GM18507 (cell line): Measurements from ENCODE around the gene F13A1.

ENCODE experiments used
- DNase-seq: peaks from one replicate; pipeline ENCODE4 v3.0.0; 2011; ENCODE audit warnings: low read depth; ENCODE audit not compliant: insufficient read length; ENCODE audit errors: extremely low spot score
- FAIRE-seq: peaks from 2 replicates; lab custom pipeline; 2011; peaks lifted over from hg19 to GRCh38; lab: Jason Lieb, UNC

The F13A1 gene

DNA sequence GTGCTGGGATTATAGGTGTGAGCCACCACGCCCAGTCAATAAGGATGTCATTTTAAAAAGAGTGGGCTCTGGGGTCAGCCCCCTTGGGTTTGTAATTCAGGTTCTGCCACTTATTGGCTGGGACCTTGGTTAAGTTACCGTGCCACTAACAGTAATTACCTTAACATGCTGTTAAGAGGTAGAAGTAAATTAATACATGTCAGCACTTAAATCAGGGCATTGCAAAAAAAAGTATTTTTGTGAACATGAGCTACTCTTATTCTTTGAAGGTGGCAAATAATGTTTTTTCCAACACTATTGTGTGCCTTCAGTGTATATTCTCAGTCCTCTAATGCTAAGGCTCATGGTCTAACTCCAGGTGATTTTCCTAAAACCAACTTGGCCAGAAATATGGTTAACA, 109.5 kb downstream of the F13A1 start:
- DNase-seq, result no peak
- FAIRE-seq, result no peak

DNA sequence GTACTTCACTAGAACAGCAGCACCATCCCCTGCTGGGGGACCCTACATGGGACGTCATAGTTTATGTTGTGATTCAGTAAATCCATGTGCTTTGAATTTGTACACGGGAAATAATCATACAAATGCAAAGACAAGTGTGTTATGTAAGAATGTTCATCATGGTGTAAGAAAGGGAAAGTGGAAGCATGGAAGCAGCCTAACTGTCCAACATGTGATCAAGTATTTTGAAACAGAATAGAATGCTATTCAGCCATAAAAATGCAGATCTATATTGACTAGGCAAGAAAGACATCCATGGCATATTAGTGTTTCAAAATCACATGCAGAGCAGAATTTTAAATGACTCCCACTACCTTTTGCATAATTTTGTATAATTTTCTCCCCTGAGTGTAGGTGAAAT, 117.6 kb downstream of the F13A1 start:
- DNase-seq (no peak), FAIRE-seq (no peak)

DNA sequence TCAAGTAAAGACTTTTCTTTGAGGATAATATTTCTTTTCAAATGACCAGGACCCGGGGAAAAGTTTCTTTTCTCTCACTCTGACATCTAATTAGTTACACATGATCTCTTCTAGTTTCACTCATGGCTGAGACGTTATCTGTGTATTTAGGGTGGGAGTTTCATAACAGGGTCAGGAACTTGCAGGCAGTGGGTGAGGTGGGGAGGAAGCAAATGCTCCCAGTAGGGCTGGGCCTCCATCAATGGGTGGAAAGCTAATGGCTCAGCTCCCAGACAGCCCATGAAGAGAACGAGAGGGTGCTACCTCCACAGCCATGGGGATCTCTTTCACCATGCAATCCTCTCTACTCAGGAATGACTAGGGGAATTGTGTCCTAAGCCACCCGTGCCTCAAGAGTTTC, 119.3 kb downstream of the F13A1 start:
- FAIRE-seq (no peak), DNase-seq (no peak)

DNA sequence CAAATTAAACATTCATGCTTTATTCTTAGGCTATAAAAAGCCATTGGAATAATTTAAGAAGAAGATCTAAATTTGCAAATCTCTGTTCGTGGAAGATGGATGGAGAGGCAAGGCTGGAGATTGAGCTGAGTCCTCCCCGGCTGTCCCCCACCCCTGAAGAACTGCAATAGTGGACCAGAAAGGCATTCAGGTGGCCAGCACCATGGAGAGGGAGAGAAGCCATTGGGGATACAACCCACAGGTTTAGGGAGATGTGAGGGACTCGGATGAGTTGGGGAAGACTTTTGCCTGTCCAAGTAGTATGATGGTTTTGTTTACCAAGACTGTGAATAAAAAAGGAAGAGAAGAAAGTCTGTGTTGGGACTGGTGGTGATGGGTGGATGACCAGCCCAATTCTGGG, 120.8 kb downstream of the F13A1 start:
- no peak for FAIRE-seq
- DNase-seq, result no peak

DNA sequence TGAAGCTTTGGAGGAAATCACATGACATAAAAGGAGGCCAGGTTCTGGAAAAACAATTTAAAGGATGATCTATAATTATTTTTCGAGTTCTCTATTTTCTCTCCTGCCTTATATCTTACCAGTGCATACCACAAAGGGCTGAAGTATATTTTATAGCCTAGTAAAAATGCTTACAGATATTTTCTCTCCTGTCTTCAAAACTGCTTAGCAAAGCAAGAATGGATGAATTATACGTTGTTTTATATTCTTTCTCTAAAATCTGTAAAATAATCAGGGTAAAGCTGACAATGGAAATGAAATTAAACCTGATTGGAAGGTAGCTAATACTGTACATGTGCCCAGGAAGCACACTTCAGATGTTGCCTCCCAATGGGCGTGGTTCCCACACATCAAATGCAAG, 123.7 kb downstream of the F13A1 start:
- DNase-seq (no peak), FAIRE-seq (no peak)

DNA sequence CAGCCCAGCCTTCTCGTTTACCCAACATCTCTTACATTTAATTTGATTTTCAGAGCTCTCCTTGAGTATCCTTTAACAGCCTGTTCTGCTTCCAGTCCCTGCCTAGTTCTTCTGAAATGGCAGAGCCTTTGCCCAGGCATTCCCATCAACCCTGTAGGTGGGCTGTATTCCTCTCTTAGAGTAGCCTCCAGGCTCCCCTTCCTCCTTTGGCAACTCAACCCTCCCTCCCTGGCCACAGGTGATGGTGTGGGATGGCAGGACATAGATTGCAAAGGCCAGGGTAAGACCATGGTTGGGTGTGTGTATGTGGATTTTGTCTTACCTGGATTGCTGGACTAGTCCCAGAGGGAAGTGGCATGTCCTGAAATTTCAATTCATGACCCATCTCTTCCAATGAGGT, 125.4 kb downstream of the F13A1 start:
- FAIRE-seq (no peak), DNase-seq (no peak)

DNA sequence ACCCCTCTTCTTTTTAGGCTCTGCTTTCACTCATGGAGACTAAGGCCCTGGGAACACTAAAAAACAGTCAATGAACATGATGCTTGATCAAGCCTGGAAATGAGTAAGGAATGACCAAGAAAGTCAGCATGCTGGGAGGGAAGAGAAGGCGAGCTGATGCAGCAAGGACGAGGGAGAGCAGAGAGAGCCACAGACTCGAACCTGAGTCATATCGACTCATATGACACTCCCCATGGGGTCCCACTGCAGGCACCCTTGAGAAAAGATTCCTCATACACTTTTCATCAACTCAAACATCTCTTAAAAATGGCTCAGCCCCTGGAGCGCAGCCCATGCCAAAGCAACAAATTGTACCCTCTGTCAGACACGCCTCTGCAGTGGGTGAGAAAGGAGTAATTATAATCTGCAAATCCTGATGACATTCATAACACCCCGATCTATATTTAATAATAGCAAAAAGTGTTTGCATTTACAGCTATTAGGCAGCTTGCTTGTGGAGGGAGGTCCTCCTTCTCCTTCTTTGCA, 127.2 kb downstream of the F13A1 start:
- no peak for DNase-seq
- FAIRE-seq, result no peak

DNA sequence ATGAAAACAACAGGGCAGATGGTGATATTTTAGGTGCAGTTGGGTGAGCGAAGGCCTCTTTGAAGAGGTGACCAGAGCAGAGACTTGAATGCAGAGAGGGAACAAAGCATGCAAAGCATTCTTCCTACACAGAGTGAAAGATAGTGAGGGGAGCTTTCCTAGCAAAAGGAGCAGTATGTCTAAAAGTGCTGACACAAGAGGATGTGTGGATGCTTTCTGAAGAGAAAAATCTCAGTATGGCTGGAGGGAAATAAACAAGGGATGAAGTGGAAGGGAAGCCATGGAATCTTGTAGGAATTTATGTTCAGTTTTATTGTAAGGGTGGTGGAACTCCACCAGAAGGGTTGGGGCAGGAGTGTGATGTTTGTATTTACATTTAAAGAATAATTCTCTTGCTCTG, 128.6 kb downstream of the F13A1 start:
- FAIRE-seq (no peak), DNase-seq (no peak)

DNA sequence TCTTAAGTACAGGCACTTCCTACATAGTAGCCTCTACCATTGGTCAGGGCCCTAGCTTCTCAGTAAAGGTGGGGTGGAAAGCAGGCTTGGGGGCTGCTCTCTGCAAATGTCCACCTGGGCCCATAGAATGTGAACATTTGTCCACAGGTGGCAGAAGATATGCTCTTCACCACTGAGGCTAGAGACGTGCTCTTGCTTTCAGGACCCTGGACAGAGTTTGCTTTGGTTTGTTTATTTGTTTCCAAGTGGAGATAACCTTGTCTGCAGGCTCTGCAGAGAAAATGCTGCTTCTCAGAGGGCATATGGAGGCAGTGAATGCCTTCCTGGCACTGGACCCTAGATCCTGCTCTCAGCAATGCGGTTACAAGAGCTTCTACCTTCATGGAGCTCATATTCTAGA, 129.0 kb downstream of the F13A1 start:
- no peak for DNase-seq
- FAIRE-seq, result no peak

DNA sequence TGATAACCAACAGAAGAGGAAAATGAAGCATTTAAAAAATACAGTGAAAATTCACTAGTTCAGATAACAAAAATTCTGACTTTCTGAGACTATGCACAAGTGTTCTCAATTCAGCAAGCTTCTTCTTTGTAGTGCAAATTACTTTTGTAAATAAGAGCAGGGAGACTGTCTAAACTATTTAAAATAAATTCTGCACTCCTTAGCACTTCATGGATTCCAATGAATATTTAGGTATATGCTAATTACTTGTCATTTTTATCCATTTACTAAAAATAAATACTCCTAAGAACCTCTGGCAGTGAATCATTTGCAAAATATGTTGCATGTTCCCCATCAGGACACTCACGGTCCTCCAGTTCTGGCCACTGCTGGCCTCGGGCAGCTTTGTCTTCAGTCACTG, 139.8 kb downstream of the F13A1 start:
- DNase-seq (no peak), FAIRE-seq (no peak)

DNA sequence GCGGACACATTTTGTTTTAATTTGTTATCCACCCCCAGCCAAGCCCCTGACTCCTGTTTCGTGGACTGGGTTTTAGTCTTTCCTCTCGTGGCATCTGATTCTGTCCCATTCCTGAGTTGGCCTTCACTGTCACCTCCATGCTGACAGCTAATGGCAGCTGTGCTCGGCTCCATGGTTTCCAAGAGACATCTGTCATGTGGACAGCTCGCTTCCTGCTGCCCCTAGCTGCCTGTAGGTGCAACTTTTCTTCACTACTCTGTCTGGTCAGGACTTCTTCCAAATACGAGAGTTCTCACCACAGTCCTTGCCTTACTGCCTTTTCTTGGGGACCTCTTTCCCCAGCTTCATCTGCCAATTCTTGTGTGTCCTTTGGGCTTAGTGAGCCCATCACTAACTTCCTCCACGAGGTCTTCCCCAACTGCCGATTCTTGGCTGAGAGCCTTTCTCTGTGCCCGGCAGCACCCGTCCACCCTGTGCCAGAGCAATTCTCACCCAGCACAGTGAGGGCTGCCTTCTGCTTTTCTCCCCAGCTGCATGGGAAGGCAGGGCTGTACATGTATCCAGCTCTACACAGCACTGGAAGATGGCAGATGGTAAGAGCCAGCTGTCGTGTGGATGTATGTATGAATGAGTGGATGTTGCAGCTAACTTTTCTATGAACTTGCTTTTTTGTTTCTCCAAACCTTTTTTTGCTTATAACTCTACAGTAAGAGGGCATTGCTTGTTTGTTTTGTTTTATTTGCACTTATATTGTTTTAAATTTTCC, 140.4 kb downstream of the F13A1 start:
- no peak for DNase-seq
- no peak for FAIRE-seq

DNA sequence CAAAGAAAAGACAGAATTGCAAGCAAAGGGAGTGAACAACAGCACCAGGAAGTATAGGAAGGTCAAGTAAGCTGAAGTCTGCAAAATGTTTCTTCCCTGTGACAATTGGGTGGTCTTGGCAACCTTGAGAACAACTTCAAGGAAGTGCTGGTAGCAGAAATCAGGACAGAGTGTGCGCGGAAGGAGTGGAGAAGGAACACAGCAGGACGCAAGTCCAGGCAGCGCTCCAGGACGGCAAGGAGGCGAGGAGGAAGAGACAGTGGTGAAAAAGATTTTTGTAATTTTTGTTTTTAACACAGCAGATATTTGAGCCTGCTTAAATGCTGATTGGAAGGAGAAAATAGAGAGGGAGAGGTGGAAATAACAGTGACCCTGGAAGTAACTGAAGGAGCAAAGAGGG, 141.7 kb downstream of the F13A1 start:
- DNase-seq (no peak), FAIRE-seq (no peak)

DNA sequence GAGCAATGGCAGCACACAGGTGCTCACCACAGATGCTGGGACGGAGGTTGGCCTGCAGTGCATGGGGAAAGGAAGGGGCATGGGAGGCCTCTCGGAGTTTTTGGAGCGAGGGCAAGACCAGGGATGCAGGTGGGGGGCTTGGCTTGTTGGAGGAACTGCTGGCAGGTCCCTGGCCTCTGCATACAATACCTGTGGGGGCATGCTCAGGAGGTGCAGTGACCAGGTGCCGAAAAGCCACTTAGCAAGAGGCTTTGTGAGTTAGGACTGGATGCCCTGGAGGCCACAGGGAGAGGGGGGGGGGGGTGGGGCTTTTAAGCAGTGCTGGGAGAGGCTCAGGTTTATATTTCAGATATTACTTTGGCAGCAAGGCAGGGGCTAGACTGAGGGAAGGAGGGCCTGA, 142.7 kb downstream of the F13A1 start:
- FAIRE-seq (no peak), DNase-seq (no peak)

DNA sequence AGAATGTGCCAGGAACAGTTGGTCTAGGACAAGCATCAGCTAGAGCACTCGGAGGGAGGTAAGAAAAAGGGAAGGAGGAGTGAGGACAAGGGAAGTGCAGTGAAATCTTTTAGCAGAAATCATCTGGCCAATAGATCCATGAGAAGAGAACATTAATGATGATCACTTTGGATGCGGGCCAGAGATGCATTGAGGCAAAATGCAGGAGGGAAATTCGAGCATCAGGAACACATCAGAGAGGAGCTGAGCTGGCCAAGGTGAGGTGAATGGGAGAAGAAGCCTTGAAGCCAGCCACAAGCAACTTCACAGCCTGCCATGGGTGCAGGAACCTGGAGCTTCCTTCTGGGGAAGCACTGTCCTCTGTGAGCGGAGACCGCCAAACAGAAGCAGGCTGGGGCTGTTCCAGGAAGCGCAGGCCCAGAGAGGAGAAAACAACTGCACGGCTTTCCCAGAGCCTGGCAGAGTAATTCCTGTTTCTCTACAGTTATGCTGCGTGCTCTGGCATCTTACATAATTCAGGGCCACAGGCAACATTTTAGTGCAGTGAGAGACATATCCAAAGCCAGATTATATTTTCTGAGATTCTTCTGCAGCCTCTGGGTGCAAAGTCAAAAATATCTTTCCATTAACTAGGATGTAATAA, 143.8 kb downstream of the F13A1 start:
- FAIRE-seq, result no peak

DNA sequence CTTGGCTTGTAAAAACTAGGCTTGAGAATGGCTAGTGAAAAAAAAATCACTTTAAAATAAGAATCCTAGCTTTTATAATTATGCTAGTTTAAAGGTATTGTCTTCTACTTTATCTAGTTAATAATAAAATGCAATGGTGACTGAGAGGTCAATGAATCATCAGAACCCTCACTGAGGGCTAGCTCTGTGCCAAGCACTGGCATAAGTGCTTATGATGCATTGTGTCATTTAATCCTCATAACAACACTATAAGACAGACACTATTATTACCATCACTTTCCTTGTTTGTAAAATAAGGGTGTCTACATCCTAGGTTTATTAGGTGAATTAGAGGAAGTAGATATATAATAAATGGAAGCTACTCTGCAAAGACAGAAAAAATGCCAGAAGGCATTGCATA, 144.3 kb downstream of the F13A1 start:
- no peak for FAIRE-seq

More for the DNA sequence above, 143.8 kb downstream of the F13A1 start:
- no peak for DNase-seq

DNA sequence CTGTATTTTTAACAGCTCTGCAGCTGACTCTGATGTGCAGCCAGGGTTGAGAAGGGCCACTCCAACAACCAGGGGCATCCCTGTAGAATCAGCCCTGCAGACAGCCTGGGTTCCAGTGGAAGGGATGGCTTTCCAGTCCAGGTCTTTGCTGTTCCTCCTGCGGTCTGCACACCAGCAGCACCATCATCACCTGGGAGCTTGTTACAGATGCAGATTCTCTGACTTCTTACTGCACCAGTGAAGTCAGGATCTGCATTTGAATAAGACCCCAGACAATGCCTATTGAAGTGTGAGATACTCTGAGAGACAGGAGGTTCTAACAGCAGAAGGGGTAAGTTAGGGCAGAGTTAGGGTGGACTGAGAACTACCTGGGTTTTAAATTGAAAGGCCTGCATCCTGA, 151.3 kb downstream of the F13A1 start:
- FAIRE-seq, result no peak
- no peak for DNase-seq

More for the DNA sequence above, 144.3 kb downstream of the F13A1 start:
- DNase-seq, result no peak

DNA sequence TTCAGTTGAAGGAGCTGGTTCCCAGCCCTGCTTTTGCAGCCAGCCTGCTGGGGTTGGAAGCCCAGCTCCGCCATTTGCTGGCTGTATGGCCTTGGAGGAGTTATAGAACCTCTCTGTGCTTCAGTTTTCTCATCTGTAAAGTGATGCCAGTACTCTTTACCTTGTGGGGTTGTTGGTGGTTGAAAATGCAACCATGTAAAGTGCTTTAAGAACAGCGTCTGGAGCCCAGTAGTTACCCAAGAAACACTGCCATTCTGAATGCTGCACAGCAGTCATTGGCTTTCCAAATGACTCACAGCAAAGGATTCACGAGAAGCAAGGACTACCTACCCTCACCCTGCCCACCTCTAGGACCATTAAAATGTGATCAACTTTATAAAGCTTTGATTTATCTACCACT, 154.4 kb downstream of the F13A1 start:
- DNase-seq (no peak), FAIRE-seq (no peak)

DNA sequence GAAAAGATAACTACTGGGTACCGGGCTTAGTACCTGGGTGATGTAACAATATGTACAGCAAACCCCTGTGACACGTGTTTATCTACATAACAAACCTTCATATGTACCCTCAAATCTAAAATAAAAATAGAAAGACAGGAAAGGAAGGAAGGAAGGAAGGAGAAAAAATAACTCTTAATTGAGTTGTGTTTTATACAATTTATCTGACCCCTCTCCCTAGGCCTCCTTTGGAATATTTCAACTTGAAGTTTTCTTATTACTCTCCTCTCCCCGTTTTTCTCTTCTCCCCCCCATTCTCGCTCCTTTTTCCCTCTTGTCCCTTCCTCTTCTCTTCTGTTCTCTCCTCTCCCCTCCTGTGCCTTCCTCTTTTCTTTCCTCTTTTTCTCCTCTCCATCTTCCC, 156.1 kb downstream of the F13A1 start:
- DNase-seq, result no peak
- FAIRE-seq, result no peak

DNA sequence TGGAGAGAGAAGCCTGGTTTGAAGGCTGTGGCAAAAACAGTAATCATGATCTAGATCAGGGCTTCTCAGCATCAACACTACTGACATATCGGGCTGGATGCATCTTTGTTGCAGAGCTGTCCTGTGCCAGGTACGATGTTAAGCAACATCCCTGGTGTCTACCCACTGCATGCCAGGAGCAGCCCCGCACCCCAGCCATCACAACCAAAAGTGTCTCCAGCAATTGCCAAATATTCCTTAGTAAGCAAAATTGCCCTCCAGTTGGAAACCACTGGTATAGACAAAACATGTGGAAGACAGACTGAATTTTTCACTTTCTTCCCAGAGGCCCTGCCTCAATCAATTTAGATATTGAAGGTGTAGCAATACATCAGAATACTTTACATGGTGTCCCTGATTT, 166.1 kb downstream of the F13A1 start:
- FAIRE-seq (no peak), DNase-seq (no peak)

DNA sequence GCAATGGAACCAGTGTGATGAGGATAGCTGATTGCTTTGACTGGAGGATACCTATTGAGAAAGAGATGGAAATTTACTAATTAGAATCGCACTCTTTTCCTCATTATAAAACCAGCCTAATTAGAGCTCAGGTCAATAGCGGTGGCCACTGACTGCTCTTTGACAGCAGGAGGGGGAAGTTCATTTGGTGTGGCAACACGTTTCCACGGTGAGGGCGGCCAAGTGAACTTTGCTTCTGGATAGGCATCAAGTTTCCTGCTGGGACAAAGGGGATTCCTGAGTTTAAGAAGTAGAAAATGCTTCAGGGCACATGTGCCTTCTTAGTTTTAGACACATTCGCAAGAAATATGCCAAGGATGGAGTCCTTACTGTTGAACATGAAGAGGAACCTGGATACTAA, 168.4 kb downstream of the F13A1 start:
- DNase-seq (no peak), FAIRE-seq (no peak)

DNA sequence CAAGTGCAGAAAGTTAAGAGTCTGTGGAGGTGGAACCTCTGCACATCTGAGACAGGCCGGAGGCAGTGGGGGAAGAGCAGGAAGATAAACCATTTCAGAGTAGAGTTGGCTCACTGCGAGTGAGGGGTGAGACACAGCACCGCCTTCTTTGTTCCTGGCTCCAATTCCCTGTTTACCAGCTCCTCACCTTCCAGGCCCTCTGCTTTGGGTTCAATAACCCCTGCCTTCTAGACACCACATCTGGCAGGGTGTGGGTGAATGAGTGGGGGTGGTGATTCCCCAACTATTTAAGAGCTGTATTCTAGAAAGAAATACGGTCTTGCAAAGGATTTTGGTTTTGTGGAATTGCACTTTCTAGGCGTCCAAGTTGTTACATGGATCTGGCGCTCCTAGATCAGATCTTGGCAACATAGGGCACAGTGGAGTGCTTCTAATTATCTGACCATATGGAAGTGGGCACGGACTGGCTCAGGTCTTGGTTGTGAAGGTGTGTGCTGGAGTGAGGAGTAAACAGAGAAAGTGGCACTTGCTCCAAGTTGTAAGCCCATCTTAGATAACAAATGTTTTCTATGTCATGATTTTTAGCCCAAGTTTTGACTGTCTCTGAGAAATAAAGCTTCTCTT, 172.2 kb downstream of the F13A1 start:
- no peak for FAIRE-seq
- no peak for DNase-seq
